Esophagus squamous epithelium (tissue), 4 donors: ENCODE results near the gene BDP1.
"Not testable (repeated sequence)": the region's sequence is repeated elsewhere in the genome, so short reads cannot be mapped to it uniquely, and the experiment has no call there.

ENCODE experiments used
- CTCF ChIP-seq, 6 experiments: fragments of 450-650 bp in 4 of 6; fragments of 200-600 bp in 2 of 6; sonication (generic) in 2 of 6; IDR thresholded peaks; one replicate each; pipeline ENCODE4 v1.5.1; 2016 to 2019; ENCODE audit warnings: antibody characterized with exemption in 6 of 6, mild to moderate bottlenecking in 4 of 6, moderate library complexity in 4 of 6
- POLR2A ChIP-seq, 4 donors: fragments of 450-650 bp; IDR thresholded peaks; one replicate each; pipeline ENCODE4 v1.6.1; 2017; ENCODE audit warnings: antibody characterized with exemption in 4 of 4, mild to moderate bottlenecking in 4 of 4, moderate library complexity in 3 of 4

DNA sequence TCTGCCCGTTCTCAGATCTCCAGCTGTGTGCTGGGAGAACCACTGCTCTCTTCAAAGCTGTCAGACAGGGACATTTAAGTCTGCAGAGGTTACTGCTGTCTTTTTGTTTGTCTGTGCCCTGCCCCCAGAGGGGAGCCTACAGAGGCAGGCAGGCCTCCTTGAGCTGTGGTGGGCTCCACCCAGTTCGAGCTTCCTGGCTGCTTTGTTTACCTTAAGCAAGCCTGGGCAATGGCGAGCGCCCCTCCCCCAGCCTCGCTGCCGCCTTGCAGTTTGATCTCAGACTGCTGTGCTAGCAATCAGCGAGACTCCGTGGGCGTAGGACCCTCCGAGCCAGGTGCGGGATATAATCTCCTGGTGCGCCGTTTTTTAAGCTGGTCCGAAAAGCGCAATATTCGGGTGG, 154.5 kb downstream of the BDP1 start:
- TF ChIP-seq CTCF, POLR2A (IDR thresholded peaks at IDR 0.05): not testable (repeated sequence)
